ENCODE data around the gene GADL1. TPM values are rescaled to one million over a fixed set of nuclear protein-coding genes. Genes with fewer than 3 reads are reported as not detected.

GADL1 gene
- total RNA-seq, 1 donor from 2014 or later = not detected

DNA sequence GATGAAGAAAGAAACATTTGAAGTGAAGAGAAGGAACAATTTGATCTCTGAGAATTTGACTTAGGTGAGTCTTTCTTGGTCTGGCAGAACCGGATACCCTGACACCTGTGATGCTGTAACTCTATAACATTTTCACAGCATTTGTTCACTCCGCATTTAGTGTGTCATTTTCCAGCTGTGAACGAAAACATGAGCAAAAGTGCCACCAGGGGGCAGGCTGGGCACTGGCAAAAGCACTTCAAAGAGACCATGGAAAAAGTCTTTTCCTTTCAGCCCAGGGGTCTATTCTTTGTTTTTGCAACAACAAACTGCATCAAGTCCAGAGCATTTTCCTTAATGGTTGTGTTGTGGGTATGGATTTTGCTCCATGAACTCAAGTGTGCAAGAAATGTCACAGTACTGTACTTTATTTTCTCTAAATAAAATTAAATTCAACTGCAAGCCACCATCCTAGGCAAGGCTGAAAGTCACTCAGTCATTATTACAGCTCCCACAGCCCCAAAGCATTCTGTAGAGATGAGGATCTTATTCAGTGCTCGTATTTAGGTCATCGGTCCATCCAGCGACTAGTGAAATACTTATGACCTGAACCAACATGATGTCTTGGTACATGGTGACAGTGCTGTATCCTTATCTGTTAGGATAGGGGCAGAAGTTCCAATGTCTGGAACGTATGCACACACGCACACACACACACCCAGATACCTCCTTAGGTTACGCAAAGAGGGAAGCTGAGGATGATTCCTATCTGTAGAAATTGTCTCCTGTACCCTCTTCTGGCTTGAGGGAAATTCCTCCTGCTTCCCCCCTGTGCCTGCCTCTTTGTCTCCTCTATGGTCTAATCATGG, 125.5 kb downstream of the GADL1 start:
- peak; percentile 75 for DNase-seq (ENCODE audit: missing footprints)
- ATAC-seq = no peak
- intact Hi-C loops (cut with DNase I) = loop anchor here (1.0 to 2.0 kb wide), 2 partner anchors 241 to 364 kb away; no protein-coding TSS in a partner anchor

DNA sequence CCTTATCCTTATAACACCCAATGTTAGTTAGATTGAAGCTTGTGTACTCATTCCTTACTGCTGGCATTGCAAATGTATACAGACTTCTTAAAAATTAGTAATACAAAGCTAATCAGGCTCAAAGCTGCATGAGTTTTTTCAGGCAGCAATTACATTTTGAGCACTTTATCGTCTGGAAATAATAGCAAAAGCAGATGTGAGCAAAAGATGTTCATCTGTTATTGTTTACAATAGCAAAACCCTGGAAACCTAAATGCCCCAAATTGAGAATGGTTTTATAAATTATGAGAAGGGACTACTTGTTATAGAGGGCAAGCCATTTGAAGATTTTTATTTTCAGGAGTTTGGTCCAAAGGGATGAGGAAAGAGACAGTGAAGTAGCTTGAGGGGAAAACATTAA, 126.4 kb downstream of the GADL1 start:
- ATAC-seq (no peak), DNase-seq (ENCODE audit: missing footprints) (no peak)
- intact Hi-C loops (cut with DNase I) = loop anchor here (1.0 to 2.0 kb wide), 2 partner anchors 242 to 365 kb away; no protein-coding TSS in a partner anchor

DNA sequence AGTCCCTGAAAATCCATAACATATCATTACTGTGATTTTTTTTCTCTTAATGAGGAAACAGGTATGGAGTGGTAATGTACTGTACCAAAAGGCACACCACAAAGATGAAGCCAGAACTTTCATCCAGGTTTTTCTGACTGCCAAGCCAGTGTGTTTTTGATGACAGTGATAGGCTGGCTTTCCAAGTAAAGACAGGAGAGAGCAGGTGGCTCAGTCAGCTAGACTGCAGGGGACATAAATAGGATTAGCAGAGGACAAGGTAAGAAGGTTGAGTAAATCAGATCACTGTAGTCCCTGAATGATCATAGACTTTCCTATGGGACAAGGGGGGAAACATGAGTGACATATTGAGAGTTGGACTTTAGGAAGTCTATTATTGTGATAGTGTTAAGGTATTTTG, 127.9 kb downstream of the GADL1 start:
- DNase-seq (ENCODE audit: missing footprints) (no peak), ATAC-seq (no peak)
- intact Hi-C loops (cut with DNase I) = no loop called here

DNA sequence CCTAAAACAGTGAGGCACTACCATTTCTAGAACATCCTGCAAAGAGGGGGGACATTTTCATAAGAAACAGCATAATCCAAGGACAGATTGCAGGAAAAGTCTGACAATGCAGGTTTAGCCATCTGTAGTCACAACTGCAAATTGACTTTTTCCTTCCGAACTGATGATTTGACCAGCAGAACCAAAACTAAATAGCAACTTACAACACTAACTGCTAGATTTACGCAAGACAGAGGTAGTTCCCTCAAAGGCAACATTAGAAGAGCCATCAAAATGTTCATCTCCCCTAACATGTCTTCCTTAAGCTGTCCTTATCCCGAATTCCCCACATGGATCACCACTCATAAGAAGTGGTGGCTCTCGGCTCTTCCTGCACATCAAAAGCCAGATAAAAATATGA, 129.6 kb downstream of the GADL1 start:
- intact Hi-C loops (cut with DNase I) = no loop called here
- no peak for ATAC-seq
- no peak for DNase-seq (ENCODE audit: missing footprints)

DNA sequence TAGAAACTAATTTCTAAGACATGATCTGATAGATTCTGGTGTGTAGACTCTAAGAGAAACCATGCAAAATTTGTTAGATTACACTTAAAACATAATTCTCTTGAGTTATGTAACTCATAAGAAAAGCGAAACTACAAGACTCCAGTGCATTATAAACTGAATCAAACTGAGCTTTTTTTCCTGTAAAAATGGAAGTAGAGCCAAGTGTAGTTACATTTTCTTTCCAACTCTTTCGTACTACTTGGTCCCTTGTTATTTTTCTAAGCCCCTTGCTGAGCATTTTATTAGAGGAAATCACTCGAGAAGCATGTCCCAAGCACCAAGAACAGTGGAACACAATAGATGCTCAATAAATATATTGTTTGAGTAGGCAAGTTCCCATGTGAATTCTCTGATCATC, 130.2 kb downstream of the GADL1 start:
- no peak for DNase-seq (ENCODE audit: missing footprints)
- no peak for ATAC-seq
- intact Hi-C loops (cut with DNase I) = no loop called here

DNA sequence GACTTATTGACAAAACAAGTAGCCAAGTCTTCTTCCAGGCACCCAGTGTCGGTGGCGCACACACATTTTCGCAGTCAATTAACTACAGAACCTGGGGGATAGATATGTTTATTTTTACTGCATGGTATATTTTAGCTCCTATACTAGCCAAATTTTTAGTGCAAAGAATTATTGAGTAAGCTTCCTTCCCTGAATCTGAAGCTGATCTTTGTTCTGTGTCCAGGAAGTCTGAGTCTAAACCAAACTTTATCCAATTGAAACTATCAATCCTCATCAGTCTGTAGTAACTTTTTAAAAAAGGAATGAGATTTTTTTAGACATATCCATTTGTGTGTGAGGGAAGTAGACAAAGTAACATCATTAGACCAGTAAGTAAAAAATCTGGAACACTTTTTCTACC, 133.1 kb downstream of the GADL1 start:
- no peak for ATAC-seq
- DNase-seq (ENCODE audit: missing footprints) = no peak
- intact Hi-C loops (cut with DNase I) = no loop called here

DNA sequence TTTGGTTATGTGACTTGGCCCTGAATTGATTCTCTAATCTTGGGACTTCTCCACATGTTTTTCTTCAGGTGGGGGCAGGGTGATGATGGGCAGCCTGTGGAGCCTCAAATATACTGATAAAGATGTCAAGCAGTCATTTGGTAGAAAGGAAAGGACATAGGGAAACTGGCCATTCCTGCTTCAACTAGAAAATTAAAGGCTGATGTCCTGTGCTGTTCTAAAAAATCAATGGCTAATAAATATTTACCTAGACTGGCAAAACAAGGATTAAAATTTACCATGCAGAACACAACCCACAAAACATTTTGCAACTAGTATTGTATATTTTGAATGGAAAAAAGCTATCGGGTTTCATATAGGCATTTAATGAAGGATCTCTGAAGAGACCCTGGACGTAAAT, 133.7 kb downstream of the GADL1 start:
- DNase-seq (ENCODE audit: missing footprints) = no peak
- intact Hi-C loops (cut with DNase I) = no loop called here
- no peak for ATAC-seq

DNA sequence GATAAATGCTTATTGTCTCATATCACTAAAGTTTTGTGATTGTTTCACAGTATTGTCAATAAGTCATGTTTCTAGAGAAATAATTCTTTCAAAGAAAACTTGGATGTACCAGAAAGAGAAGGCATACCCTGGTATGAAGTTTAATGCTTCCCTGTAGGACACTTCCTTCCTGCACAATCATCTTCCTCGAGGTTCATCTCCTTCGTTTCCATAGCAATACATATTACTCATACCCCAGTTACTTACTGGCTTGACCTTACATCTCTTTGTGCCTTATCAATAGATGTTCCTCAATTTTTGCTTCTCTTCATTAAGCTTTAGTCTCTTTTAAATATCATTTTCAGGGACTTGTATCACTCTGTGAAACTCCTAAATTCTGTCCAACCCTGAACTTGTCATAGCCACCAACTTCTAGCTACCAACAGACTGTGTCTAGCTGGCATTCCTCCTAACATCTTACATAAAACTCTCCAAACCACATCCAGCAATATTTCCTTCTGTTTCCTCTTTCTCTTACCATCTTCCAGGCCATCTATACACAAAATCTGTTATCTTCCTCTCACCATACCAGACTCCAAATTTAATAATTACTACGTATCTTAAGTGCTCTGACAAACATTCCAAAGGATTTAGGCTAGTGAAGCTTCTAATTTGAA, 134.3 kb downstream of the GADL1 start:
- intact Hi-C loops (cut with DNase I) = no loop called here
- DNase-seq (ENCODE audit: missing footprints) = no peak
- ATAC-seq = no peak

DNA sequence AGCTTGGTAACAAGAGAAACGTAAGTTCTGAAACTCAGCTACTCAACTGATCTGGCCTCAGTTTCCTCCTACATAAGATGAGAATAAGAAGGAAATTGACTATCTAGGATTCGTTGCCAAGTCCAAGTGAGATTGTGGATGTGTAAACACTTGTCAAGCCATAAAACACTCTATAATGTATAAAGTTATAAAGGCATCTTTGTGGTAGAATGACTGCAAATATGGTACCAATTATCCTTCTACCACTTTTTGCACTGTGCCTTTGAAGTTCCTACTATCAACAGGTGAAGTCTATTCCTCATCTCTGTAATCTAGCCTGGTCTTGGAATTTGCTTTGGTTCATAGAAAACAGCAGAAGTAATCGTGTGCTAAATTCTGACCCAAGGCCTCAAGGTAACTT, 138.2 kb downstream of the GADL1 start:
- intact Hi-C loops (cut with DNase I) = no loop called here
- ATAC-seq (no peak), DNase-seq (ENCODE audit: missing footprints) (no peak)

DNA sequence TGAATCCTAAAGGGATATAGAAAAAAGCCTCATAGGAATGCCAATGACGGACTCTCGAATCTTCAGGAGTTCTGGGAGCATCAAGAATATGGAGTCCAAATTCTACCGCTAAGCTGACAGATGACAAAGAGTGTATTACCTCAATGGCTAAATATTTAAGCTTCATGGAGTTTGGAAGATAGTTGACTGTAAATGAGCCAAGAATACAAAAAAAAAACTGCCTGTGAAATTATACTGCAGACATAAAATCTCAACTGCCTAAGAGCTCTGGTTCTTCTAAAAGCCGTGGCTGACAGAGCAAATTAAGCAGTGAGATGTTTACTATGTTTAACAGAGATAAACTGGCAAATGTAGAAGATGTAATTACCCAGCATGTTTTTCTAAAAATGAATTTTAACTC, 140.0 kb downstream of the GADL1 start:
- DNase-seq (ENCODE audit: missing footprints) (no peak), ATAC-seq (no peak)
- intact Hi-C loops (cut with DNase I) = loop anchor here (5.0 kb wide), 1 partner anchor 557 kb away; no protein-coding TSS in a partner anchor

DNA sequence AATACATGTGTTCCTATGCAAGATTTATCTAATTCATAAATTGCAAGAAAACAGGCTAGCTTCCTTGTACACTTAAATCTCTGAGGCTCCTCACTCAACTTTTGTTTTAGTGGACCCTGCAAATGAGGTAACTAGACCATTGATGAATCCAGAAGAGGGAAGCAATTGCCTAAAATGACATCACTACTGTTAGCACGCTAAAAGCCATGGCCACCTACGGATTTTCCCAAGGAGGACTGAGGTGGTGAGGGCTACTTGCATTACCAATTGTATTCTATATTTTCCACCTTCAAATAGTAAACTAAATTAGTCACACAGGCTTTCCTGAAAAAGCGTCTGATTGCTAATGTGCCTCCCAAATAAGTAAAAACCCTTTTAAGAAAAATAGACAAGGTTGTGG, 140.7 kb downstream of the GADL1 start:
- no peak for DNase-seq (ENCODE audit: missing footprints)
- intact Hi-C loops (cut with DNase I) = loop anchor here (2.0 to 5.0 kb wide), 2 partner anchors 556 to 741 kb away; no protein-coding TSS in a partner anchor
- no peak for ATAC-seq

DNA sequence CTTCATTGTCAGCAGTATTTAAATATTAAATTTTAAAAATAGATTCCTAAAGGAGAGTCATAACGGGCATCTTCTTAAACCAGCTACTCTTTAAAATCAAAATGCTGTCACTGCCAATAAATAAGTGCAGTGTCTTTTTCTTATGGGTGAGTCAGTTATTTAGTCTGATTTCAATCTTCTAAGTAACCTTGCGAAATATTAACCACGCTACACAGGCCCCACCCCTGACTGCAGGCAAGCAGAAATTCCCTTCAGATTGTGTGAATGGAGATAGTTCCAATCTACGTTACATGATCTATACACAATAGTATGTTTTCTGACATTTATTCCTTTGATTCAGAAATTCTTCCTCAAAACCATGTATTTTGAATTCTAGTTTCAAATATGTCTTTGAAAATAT, 141.5 kb downstream of the GADL1 start:
- DNase-seq (ENCODE audit: missing footprints) (no peak), ATAC-seq (no peak)
- intact Hi-C loops (cut with DNase I) = loop anchor here (2.0 to 5.0 kb wide), 2 partner anchors 556 to 740 kb away; no protein-coding TSS in a partner anchor

DNA sequence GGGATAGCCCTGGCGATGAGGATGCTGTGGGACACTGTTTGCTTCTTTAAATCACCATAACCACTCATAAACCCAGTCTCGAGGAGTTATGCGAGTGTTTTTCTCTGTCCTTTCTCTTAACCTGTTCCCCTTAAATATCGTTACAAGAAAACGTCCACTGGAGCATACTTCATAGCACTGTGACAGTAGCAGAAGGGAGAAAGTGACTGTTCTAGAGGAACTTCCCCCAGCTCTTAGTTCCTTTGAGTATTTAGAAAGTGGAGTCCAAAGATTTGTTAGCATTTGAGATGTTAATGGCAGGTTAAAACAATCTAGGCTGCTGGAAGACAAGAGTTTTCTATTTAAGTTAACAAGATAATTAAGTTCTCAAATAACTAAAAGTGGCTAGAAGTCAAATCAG, 142.0 kb downstream of the GADL1 start:
- ATAC-seq (no peak), DNase-seq (ENCODE audit: missing footprints) (no peak)
- intact Hi-C loops (cut with DNase I) = loop anchor here (2.0 to 5.0 kb wide), 2 partner anchors 555 to 740 kb away; no protein-coding TSS in a partner anchor

DNA sequence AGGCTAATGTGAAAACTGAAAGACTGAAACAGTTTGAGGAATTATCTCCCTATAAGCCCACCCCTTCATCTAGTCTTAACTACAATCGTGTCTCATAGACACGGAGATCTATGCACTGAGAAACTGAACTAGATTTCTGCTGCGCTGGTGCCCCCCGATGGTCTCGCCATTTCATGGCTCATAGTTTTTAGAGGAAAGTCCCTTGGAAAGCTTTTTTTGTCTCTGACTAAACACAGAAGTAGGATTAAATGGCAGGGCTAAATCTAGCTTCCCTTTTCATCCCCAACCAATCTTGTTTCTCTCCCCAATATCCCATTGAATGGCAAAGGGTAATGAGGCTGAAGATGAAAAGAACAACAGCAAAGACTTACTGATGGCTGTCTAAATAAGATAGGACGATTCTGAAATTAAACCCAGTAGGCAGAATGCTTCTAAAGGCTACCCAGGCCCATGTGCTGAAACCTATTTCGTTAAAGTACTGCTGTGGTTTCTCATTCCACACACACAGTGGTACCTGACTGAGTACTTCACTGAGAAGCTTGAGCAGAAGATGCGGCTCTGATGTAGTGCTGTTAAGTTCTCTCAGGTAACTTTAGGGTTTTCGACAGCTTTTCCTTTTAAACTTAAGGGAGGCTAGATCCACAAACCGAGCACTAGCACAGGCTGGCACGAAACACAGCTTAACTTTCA, 142.7 kb downstream of the GADL1 start:
- intact Hi-C loops (cut with DNase I) = loop anchor here (1.0 to 5.0 kb wide), 3 partner anchors 554 to 739 kb away; no protein-coding TSS in a partner anchor
- ATAC-seq = peak; percentile 3
- no peak for DNase-seq (ENCODE audit: missing footprints)

DNA sequence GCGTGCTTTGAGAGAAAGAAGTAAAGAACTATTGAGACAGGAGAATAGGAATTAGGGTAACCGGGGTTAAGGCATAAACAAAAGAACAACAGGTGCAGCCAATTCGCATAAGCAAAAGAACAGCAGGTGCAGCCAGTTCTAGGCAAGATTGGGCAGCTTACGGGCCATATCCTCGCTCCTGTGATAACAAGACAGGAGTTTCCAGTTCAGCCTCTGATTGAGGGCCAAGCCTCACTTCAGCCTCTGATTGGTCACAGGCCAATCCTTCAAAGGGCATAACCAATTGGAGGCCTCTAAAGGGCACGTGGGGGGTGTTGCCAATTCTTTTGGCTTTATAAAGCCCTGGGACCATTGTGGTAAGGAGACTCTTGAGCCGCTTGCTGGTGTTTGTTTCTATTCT, 143.5 kb downstream of the GADL1 start:
- ATAC-seq (no peak), DNase-seq (ENCODE audit: missing footprints) (no peak)
- intact Hi-C loops (cut with DNase I) = loop anchor here (1.0 to 5.0 kb wide), 2 partner anchors 554 to 709 kb away; no protein-coding TSS in a partner anchor

DNA sequence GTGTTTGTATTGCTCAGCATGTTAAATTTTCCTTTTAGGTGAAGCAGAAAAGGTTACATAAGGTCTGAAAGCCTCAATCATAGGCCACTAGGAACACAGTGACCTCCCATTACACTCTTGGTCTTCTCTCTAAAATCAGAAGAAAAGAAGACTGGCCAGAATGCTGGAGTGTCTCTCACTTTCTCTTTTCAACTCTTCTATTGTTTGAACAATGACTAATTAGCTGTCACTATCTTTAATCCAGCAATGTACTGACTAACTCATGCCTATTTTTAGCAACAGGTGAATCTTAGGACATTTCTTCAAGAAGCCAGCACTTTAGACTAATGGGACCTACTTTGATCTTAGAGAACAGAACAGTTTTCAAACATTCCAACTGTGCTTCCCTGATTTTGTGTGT, 145.2 kb downstream of the GADL1 start:
- intact Hi-C loops (cut with DNase I) = loop anchor here (5.0 kb wide), 1 partner anchor 637 kb away; no protein-coding TSS in a partner anchor

DNA sequence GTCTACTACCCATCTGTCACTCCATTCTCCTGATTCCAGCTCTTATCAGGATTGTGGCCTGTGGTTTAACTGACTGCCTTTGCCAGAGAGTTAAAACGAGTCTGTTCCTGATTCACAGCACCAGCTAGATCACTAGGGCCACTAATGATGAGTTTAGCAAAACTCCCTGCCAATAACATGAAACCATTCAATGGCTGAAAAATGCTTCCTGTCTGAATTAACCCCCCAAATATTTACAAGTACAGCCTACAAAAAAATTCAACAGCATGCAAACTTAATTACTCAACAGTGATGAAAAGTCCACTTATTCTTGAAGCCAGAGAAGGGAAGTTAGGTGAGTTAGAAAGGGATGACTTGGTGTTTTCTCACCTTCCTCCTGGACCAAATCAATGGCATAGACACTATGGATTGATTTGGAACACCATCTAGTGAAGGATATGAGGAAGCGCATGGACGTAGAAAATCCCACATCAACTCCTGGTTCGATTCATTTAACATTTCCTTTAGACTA, 146.6 kb downstream of the GADL1 start:
- no peak for DNase-seq (ENCODE audit: missing footprints)
- ATAC-seq = peak; percentile 54
- intact Hi-C loops (cut with DNase I) = loop anchor here (5.0 kb wide), 1 partner anchor 636 kb away; no protein-coding TSS in a partner anchor

More for the DNA sequence above, 145.2 kb downstream of the GADL1 start:
- ATAC-seq (no peak), DNase-seq (ENCODE audit: missing footprints) (no peak)

DNA sequence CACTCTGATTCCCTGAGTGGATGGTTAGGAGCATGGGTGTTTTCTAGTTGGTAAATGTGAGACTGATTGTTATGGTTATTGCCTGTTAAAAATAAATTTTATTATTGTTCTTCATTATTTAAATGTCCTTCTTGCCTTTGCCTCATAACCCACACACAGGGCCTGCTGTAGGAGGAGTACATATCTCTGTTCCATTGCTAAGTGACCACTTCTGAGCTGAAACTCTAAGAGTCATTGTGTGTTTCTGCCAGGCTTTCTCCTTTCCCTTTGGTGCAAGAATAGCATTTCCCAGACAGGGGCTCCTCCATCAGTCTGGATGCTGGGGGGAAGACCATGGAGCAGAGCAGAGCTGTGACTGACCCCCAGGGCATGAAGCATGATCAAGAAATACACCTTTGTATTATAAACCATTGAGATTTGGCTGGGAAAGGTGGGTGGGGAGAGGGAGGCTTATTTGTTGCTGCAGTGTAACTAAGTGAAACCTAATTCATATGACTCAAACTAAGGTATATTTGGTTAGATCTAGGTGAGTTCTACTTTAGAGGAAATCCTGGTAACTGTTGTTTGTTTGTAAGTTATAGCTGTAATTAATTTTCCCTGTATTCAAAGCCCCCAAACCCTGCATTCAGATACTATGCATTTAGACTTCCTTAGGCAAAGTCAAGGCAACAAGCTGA, 150.7 kb downstream of the GADL1 start:
- intact Hi-C loops (cut with DNase I) = no loop called here
- ATAC-seq = no peak
- no peak for DNase-seq (ENCODE audit: missing footprints)
